PC-3 (cell line): Measurements from ENCODE around the gene FXR2.

Experiments
- EZH2 ChIP-seq: fragments of 300-600 bp; sonication (generic); IDR thresholded peaks from one replicate; pipeline ENCODE4 v1.6.1; 2017; ENCODE audit warnings: antibody characterized with exemption, mild to moderate bottlenecking, low read length; ENCODE audit not compliant: unreplicated experiment
- EZH2phosphoT487 ChIP-seq: fragments of 300-600 bp; sonication (generic); IDR thresholded peaks from 2 replicates; pipeline ENCODE4 v1.6.1; 2018; ENCODE audit warnings: mild to moderate bottlenecking, antibody characterized with exemption, low read length, borderline replicate concordance
- TF ChIP-seq, protein P1 (sequence below): fragments of 300-600 bp; sonication (generic); conservative IDR thresholded peaks from 2 replicates; pipeline ENCODE4 v1.5.1; 2017; ENCODE audit warnings: antibody characterized with exemption, low read depth, mild to moderate bottlenecking, low read length

DNA sequence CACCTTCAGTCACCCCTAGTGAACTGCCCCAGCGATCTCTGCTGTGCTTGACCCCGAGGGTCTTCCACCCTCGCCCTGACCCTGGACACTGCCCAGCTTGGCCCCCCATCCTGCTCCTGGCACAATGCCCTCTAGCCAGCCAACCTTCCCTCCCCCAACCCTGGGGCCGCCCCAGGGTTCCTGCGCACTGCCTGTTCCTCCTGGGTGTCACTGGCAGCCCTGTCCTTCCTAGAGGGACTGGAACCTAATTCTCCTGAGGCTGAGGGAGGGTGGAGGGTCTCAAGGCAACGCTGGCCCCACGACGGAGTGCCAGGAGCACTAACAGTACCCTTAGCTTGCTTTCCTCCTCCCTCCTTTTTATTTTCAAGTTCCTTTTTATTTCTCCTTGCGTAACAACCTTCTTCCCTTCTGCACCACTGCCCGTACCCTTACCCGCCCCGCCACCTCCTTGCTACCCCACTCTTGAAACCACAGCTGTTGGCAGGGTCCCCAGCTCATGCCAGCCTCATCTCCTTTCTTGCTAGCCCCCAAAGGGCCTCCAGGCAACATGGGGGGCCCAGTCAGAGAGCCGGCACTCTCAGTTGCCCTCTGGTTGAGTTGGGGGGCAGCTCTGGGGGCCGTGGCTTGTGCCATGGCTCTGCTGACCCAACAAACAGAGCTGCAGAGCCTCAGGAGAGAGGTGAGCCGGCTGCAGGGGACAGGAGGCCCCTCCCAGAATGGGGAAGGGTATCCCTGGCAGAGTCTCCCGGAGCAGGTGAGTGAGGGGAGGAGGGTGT is 56.0 kb downstream of the FXR2 start, which contains the start of gene TNFSF13:
- TF ChIP-seq, protein P1, sequence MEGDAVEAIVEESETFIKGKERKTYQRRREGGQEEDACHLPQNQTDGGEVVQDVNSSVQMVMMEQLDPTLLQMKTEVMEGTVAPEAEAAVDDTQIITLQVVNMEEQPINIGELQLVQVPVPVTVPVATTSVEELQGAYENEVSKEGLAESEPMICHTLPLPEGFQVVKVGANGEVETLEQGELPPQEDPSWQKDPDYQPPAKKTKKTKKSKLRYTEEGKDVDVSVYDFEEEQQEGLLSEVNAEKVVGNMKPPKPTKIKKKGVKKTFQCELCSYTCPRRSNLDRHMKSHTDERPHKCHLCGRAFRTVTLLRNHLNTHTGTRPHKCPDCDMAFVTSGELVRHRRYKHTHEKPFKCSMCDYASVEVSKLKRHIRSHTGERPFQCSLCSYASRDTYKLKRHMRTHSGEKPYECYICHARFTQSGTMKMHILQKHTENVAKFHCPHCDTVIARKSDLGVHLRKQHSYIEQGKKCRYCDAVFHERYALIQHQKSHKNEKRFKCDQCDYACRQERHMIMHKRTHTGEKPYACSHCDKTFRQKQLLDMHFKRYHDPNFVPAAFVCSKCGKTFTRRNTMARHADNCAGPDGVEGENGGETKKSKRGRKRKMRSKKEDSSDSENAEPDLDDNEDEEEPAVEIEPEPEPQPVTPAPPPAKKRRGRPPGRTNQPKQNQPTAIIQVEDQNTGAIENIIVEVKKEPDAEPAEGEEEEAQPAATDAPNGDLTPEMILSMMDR: no peak
- TF ChIP-seq EZH2 (no peak), EZH2phosphoT487 (no peak)
